Activated CD8-positive, alpha-beta memory T cell treated with anti-CD3 and anti-CD28 coated beads, Interleukin-2, amount 50 U/mL, for 48 hours (primary cell): ENCODE results near the gene SPIN1.
A peak's percentile ranks its signal among the peaks of the same experiment; 100 is the strongest.

Experiments
- DNase-seq: peaks from one replicate; pipeline ENCODE4 v3.0.0-alpha.2; 2020

The SPIN1 gene

DNA sequence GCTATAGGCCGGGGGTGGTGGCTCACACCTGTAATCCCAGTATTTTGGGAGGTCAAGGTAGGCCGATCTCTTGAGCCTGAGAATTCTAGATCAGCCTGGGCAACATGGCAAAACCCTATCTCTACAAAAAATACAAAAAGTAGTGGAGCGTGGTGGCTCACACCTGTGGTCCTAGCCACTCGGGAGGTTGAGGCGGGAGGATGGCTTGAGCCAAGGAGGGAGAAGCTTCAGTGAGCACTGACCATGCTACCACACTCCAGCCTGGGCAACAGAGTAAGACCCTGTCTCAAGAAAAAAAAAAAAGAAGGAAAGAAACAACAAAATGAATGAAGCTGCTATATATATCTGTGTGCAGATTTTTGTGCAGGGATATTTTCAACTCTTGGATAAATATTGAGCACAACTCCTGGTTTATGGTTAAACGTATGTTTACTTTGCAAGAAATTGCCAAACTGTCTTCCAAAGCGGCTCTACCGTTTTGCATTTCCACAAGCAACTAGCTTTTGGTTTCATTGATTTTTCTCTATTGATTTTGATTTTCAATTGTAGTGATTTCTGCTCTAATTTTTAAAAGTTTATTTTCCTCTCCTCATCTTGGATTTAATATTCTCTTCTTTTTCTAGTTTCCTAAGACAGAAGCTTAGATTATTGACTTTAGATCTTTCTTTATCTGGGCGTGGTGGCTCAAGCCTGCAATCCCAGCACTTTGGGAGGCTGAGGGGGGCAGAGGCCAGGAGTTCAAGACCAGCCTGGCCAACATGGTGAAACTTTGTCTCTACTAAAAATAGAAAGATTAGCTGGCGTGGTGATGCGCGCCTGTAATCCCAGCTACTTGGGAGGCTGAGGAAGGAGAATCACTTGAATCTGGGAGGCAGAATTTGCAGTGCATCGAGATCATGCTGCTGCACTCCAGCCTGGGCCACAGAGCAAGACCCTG lies 49.2 kb downstream of the SPIN1 start:
- no peak for DNase-seq

GRCh38 chr9:88438811-88439210 lies 50.6 kb downstream of the SPIN1 start:
- no peak for DNase-seq

DNA sequence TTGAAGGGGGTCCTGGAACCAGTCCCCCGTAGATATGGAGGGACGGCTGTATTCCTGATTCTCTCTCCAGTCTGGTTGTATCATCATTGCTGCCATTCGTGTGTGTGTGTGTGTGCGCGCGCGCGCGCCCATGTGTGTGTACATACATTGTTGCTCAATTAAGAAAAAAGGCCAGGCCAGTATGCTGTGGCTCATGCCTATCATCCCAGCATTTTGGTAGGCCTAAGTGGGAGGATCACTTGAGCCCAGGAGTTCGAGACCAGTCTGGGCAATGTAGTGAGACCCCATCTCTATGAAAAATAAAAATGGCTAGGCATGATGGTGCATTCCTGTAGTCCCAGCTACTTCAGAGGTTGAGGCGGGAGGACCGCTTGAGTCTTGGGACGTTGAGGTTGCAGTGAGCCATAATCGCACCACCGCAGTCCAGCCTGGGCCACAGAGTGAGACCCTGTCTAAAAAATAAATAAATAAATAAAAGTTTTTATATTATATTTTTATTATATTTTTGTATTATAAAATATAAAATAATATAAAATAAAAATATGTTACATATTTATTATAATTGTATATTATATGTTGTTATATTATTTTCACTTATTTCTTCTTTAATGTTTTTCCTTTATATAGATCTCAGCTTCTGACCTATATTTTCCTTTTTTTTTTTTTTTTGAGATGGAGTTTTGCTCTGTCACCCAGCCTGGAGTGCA lies 53.2 kb downstream of the SPIN1 start:
- DNase-seq, result no peak

DNA sequence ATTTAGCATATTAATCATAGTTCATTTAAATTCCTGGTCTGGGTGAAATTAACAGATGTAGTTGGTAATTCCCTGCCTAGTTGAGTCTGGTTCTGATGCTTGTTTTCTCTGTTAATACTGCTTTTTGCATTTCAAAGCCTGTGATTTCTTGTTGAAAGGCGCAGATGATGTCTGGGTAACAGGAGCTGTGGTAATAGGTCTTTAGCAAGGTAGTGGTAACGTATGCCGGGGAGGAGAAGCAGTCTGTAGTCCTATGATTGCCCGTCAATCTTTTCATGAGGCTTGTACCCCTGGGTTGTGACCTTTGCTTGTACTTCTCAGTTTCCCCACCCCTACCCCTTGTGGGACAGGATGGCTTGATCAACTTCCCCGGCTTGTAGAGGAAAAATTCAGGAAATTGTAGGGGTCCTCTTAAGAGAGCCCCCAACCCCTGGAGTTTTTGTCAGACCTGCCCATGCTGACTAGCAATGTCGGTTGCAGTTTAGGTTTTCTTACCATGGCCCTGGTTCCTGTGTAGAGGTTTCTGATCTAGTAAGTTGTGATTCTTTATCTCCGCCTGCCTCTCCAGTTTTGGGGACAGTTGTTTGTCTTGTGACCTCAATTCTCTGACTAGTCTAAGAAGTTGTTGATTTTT lies 55.4 kb downstream of the SPIN1 start:
- no peak for DNase-seq

DNA sequence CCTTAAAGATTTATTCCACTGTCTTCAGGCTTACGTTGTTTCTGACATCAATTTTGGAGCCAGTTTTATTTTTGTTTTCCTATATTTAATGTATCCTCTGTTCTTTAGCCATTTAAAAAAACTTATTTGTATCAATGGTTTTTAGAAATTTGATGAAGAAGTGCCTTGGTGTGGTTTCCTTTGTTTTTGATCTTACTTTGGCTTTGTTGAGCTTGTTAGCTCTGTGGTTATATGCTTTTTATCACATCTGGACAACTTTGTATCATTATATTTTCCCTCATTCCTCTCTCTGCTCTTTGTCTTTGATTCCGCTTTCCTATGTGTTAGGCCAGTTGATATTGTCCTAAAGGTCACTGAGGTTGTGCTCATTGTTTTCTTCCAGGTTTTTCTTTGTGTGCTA lies 58.5 kb downstream of the SPIN1 start:
- no peak for DNase-seq

DNA sequence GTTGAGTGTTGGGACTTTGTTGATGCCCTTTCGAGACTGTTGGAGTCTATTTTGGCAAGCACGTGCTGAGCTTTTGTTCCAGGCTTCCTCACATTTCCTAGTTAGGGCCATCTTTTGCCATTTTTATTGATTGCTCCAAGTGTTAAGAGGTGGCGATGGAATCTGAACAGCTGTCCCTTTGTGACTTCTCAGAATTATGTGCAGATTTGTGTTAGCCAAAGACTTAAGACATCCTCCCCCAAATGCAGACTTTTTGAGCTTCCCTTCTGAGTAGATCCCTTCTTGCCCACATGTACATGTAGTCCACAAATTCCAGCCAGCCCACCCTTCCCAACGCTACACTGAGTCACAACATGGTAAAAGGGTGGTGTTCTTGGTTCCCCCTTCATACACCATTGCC lies 59.2 kb downstream of the SPIN1 start:
- no peak for DNase-seq

GRCh38 chr9:88451160-88451559 lies 62.9 kb downstream of the SPIN1 start:
- no peak for DNase-seq

DNA sequence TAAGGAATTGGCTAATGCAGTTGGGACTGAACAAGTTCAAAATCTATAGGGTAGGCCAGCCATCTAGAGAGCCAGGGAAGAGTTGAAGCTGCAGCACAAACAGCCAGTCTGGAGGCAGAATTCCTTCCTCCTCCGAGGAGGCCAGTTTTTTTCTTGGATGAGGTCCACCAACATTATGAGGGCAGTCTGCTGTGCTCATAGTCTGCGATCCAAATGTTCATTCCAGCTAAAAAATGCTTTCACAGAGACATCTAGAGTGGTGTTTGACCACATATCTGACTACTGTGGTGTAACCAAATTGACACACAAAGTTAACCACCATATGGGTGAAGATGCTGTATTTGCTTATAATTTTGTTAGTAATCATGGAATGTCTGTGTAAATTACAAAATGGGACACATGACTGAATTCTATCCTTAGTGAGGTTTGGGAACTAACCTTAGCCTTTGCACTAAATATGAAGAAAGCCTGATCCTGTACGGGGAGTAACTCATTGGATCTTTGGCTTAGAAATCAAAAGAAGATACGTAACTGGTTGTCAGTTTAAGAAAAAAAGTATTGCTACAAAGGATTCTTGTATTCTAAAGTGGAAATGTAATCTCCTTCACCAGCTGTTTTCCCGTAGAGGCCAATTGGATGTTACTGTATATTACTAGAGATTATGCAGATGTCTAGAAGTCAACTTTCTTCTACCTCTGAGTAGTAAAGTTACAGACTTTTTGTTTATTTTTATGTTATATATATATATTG lies 70.6 kb downstream of the SPIN1 start:
- no peak for DNase-seq

DNA sequence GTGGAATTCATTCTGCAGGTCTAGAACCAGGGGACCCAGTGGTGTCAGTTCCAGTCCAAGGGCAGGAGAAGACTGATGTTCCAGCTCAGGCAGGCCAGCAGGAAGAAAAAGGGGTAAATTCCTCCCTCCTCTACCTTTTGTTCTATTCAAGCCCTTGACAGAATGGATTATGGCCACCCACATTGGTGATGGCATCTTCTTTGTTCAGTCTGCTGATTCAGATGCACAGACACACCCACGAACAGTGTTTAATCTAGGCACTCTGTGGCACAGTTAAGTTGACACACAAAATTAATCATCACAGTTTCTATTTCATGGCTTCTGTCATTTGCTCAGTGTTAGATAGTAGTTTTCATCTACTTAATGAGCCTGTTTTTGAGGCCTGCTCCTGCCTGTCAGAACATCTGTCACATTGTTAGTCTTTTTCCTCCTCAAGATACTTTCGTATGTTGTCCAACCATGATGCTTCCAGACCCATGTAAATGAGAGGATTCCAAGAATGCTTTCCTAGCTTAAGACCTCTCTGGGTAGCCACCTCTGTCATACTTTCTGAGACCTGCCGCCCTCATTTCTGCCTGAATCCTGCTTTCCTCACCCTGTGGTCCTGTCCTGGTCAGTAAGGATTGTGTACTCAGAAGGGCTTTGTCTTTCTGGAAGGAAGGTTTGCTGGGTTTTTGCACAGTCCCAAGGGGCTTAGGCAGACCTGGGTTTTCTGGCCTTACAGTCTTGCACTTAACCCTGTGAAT lies 72.5 kb downstream of the SPIN1 start:
- no peak for DNase-seq

- no peak for DNase-seq
Observed at GRCh38 chr9:88462191-88462590, 73.9 kb downstream of the SPIN1 start.

DNA sequence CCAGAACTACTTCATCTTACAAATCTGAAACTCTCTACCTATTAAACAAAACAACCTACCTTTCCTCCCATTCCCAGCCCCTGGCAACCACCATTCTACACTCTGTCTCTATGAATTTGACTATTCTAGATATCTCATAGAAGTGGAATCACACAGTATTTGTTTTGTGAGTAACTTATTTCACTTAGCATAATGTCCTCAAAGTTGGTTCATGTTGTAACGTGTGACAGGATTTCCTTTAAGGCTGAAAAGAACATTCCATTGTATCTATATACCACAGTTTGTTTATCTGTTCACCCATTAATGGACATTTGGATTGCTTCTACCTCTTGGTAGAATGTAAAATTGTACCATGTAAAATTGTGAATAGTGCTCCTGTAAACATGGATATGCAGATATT lies 76.6 kb downstream of the SPIN1 start:
- no peak for DNase-seq

- DNase-seq, result no peak
Observed at GRCh38 chr9:88468226-88468625, 80.0 kb downstream of the SPIN1 start.

DNA sequence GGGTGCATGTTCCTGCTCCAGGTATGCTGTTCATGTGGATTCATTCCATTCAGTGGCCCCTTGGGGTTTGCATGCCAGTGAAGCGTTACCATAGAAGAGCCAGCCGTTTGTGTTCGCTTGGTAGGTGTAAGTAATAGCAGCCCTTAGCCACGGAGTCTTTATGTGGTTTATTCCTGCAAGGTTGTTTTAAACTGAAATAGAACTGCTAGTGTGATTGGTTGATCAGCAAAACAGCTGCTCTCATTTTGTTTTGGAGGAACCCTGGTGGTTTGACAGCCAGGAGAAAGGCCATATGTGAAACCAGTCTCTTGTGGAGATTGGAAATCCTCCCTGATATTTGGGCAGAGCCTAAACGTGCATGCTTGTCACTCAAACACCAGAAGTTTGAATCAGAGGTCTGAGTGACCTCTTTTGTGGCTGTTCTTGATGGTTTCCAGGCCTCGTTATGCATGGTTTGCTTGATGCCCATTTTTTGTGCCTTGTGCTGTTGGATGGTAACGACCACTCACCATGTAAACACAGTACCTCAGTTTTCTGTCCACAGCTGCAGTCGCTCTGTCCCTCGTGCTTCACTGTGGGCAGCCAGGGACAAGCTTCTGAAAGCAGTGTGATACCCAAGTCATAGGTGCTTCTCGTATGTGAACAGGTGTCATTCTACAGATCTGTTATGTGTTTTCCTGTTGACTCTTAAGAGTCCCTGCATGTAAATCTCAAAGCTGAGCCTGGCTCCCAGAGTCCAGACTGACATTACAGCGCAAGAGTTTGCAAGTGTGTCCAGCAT lies 88.4 kb downstream of the SPIN1 start:
- DNase-seq, result peak; percentile 56

- DNase-seq, result no peak
Observed at GRCh38 chr9:88477300-88477751, 89.1 kb downstream of the SPIN1 start.

GRCh38 chr9:88478246-88478645 lies 90.0 kb downstream of the SPIN1 start:
- DNase-seq, result no peak

GRCh38 chr9:88481933-88482332 lies 93.7 kb downstream of the SPIN1 start:
- DNase-seq, result no peak

DNA sequence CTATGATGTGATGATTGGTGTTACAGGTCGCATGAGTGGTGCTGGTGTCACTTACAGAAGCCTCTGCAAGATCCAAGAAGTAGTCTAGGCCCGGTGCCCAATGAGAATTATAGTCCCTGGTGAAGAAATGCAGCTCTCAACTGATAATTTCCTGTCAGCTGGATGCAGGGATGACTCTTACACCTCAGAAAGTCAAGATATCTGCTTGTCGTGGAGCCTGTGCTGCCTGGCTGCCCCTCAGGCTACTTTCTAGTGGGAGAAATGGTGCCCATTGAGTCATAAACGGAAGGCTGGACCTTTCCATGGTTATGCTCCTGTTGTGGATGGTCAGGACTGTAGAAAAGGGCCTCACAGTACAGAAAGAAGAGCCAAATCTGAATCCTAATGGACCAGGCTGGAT lies 99.9 kb downstream of the SPIN1 start:
- DNase-seq, result no peak

- no peak for DNase-seq
Observed at GRCh38 chr9:88494983-88495721, 106.9 kb downstream of the SPIN1 start.

DNA sequence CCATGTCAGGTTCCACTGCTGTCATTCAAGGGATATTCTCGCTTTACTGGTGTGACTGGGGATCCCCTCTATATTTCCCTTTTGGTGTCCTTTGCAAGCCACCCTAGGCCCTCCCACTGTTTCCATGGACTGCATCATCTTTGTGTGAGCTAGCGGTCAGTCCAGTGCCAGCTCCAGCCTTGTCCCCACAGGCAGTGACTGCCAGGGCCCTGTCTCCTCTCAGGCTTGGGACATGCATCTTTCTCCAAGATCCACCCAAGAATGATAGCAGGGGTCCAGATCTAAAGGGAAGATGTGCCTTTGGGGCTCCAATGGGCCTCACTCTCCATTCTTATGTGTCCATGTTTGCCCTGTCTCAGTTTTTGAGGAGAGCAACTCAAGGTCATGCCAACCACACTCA lies 109.0 kb downstream of the SPIN1 start:
- DNase-seq, result no peak

- no peak for DNase-seq
Observed at GRCh38 chr9:88498880-88499279, 110.6 kb downstream of the SPIN1 start.

DNA sequence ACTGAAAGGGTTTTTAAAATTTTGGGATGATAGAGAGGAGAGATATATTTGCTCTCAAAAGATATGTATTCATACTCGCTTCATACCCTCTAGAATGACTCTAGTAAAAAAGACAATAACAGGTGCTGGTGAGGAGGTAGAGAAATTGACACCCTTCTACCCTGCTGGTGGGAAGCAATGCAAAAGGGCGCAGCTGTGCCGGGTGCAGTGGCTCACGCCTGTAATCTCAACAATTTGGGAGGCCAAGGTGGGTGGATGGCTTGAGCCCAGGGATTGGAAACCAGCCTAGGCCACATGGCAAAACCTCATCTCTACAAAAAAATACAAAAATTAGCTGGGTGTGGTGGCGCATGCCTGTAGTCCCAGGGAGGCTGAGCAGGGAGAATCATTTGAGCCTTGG lies 112.8 kb downstream of the SPIN1 start:
- DNase-seq, result no peak
